ENCODE results near the gene MAP7D3. TPM values are rescaled to one million over a fixed set of nuclear protein-coding genes. Genes with fewer than 3 reads are reported as not detected.

Gene MAP7D3
- total and polyA plus RNA-seq, 10 of the 15 experiments (the other 5 are each of a cell fraction or from before 2014, with no cell fraction given), result 9.1 to 24.0 (median 11.0) TPM

DNA sequence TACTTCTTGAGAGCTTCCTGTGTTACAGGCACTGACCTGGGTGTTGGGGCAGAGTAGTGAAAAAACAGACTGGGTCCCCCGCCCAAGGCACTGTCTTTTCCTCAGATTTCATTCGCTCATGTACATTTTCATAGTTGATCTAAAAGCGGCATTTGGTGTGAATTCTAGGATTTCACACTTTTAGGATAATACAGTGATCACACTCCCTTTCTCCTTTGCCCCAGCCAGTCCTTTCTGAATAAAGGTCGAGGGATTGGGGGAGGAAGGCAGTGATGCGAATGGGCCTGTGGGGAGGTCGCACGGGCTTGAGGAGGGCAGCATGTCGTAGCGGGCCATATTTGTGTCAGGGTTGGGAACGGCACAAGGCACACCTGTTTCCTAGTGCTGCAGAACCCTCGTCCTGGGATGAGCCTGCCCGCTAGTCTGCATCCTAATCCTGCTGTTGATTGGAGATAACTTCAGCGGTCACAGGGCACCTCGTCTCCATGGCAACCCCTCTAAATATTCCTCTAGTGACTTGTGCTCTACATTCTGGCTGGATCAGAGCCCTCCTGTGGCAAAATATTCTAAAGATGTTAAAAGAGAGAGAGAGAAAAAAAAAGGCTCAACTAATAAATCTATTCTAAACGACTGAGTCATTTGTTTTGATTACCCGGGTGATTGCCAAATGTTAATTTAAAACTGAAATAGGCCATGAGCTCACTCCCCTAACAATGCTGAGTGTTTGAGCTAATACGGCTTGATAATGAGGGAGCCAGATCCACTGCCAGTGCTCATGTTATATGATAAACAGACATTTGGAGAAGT lies 82.1 kb downstream of the MAP7D3 start (continued):
- TF ChIP-seq, protein P1, sequence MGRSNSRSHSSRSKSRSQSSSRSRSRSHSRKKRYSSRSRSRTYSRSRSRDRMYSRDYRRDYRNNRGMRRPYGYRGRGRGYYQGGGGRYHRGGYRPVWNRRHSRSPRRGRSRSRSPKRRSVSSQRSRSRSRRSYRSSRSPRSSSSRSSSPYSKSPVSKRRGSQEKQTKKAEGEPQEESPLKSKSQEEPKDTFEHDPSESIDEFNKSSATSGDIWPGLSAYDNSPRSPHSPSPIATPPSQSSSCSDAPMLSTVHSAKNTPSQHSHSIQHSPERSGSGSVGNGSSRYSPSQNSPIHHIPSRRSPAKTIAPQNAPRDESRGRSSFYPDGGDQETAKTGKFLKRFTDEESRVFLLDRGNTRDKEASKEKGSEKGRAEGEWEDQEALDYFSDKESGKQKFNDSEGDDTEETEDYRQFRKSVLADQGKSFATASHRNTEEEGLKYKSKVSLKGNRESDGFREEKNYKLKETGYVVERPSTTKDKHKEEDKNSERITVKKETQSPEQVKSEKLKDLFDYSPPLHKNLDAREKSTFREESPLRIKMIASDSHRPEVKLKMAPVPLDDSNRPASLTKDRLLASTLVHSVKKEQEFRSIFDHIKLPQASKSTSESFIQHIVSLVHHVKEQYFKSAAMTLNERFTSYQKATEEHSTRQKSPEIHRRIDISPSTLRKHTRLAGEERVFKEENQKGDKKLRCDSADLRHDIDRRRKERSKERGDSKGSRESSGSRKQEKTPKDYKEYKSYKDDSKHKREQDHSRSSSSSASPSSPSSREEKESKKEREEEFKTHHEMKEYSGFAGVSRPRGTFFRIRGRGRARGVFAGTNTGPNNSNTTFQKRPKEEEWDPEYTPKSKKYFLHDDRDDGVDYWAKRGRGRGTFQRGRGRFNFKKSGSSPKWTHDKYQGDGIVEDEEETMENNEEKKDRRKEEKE (IDR thresholded peaks at IDR 0.05), result no peak
- TF ChIP-seq POLR2AphosphoS2 (IDR thresholded peaks at IDR 0.05; ENCODE audit: low read depth, low read length), result no peak
- TF ChIP-seq, protein P2, sequence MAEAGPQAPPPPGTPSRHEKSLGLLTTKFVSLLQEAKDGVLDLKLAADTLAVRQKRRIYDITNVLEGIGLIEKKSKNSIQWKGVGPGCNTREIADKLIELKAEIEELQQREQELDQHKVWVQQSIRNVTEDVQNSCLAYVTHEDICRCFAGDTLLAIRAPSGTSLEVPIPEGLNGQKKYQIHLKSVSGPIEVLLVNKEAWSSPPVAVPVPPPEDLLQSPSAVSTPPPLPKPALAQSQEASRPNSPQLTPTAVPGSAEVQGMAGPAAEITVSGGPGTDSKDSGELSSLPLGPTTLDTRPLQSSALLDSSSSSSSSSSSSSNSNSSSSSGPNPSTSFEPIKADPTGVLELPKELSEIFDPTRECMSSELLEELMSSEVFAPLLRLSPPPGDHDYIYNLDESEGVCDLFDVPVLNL (IDR thresholded peaks at IDR 0.05; ENCODE audit: low read depth, low read length), result no peak
- TF ChIP-seq ATF7 (IDR thresholded peaks at IDR 0.05; ENCODE audit: low read depth), result no peak
- TF ChIP-seq, protein P3, sequence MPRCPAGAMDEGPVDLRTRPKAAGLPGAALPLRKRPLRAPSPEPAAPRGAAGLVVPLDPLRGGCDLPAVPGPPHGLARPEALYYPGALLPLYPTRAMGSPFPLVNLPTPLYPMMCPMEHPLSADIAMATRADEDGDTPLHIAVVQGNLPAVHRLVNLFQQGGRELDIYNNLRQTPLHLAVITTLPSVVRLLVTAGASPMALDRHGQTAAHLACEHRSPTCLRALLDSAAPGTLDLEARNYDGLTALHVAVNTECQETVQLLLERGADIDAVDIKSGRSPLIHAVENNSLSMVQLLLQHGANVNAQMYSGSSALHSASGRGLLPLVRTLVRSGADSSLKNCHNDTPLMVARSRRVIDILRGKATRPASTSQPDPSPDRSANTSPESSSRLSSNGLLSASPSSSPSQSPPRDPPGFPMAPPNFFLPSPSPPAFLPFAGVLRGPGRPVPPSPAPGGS (IDR thresholded peaks at IDR 0.05; ENCODE audit: borderline replicate concordance, insufficient read depth, low read depth, low read length, poor library complexity, severe bottlenecking), result no peak
- TF ChIP-seq YY1 (IDR thresholded peaks at IDR 0.05; ENCODE audit: low read depth, low read length), result no peak
- no peak for TF ChIP-seq NBN (IDR thresholded peaks at IDR 0.05)
- TF ChIP-seq MTA3 (IDR thresholded peaks at IDR 0.05; ENCODE audit: borderline replicate concordance, low read length), result no peak
- TF ChIP-seq, protein P4, sequence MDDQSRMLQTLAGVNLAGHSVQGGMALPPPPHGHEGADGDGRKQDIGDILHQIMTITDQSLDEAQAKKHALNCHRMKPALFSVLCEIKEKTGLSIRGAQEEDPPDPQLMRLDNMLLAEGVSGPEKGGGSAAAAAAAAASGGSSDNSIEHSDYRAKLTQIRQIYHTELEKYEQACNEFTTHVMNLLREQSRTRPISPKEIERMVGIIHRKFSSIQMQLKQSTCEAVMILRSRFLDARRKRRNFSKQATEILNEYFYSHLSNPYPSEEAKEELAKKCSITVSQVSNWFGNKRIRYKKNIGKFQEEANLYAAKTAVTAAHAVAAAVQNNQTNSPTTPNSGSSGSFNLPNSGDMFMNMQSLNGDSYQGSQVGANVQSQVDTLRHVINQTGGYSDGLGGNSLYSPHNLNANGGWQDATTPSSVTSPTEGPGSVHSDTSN (IDR thresholded peaks at IDR 0.05; ENCODE audit: insufficient replicate concordance, low read depth, low read length), result no peak
- no peak for TF ChIP-seq HCFC1 (IDR thresholded peaks at IDR 0.05; ENCODE audit: low read length)
- TF ChIP-seq EED (IDR thresholded peaks at IDR 0.05; ENCODE audit: low read depth), result no peak
- no peak for TF ChIP-seq MYC (IDR thresholded peaks at IDR 0.05; ENCODE audit: insufficient read depth, insufficient read length, insufficient replicate concordance, low read length, severe bottlenecking)
- TF ChIP-seq, protein P5, sequence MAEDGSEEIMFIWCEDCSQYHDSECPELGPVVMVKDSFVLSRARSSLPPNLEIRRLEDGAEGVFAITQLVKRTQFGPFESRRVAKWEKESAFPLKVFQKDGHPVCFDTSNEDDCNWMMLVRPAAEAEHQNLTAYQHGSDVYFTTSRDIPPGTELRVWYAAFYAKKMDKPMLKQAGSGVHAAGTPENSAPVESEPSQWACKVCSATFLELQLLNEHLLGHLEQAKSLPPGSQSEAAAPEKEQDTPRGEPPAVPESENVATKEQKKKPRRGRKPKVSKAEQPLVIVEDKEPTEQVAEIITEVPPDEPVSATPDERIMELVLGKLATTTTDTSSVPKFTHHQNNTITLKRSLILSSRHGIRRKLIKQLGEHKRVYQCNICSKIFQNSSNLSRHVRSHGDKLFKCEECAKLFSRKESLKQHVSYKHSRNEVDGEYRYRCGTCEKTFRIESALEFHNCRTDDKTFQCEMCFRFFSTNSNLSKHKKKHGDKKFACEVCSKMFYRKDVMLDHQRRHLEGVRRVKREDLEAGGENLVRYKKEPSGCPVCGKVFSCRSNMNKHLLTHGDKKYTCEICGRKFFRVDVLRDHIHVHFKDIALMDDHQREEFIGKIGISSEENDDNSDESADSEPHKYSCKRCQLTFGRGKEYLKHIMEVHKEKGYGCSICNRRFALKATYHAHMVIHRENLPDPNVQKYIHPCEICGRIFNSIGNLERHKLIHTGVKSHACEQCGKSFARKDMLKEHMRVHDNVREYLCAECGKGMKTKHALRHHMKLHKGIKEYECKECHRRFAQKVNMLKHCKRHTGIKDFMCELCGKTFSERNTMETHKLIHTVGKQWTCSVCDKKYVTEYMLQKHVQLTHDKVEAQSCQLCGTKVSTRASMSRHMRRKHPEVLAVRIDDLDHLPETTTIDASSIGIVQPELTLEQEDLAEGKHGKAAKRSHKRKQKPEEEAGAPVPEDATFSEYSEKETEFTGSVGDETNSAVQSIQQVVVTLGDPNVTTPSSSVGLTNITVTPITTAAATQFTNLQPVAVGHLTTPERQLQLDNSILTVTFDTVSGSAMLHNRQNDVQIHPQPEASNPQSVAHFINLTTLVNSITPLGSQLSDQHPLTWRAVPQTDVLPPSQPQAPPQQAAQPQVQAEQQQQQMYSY (CRISPR knock-in tag; IDR thresholded peaks at IDR 0.05), result no peak
- TF ChIP-seq EP300 (IDR thresholded peaks at IDR 0.05; ENCODE audit: borderline replicate concordance in 1 of 2, control insufficient read depth in 1 of 2, low read depth in 2 of 2, low read length in 2 of 2), result no peak

Data from GM12878 (cell line).